Left ventricle myocardium inferior (tissue), 1 donor: ENCODE measurements around the gene PSAPL1. TPM values are rescaled to one million over a fixed set of nuclear protein-coding genes. Genes with fewer than 3 reads are reported as not detected.

Source experiments
- DNase-seq: peaks from one replicate; pipeline ENCODE4 v3.0.0-alpha.2; 2020
- H3K27ac ChIP-seq: fragments of 200-600 bp; replicated peaks from 2 replicates; pipeline ENCODE4 v1.8.0; 2021
- H3K27me3 ChIP-seq: fragments of 200-600 bp; 2 replicates; pipeline ENCODE4 v1.8.0; 2021; ENCODE audit warnings: low read depth
- H3K36me3 ChIP-seq: fragments of 200-600 bp; 2 replicates; pipeline ENCODE4 v1.8.0; 2021
- H3K4me1 ChIP-seq: fragments of 200-600 bp; 2 replicates; pipeline ENCODE4 v1.8.0; 2021
- H3K4me3 ChIP-seq: fragments of 200-600 bp; 2 replicates; pipeline ENCODE4 v1.8.0; 2021; ENCODE audit warnings: mild to moderate bottlenecking, moderate library complexity
- H3K9me3 ChIP-seq: fragments of 200-600 bp; replicated peaks from 2 replicates; pipeline ENCODE4 v1.8.0; 2021
- intact Hi-C: fragments of 100-400 bp; cut with micrococcal nuclease; formaldehyde crosslinking; loops from one replicate; pipeline ENCODE4 v1.11.0; 2022
- total RNA-seq: library from RNA; stranded (reverse); fragmentation: NEBNext Ultra II Directional; extraction: Animal tissue kit (Norgen Biotek cat#: 25700); gene quantifications from one replicate; pipeline ENCODE4 v1.2.1, GENCODE V29; 2021
- TF ChIP-seq, protein P1 (sequence below): fragments of 200-600 bp; IDR thresholded peaks from 2 replicates; pipeline ENCODE4 v1.8.0; 2021; ENCODE audit warnings: antibody characterized with exemption, mild to moderate bottlenecking, borderline replicate concordance
- donor health status: DM: no; HTN: yes; CAD: no; lungs with severe emphysema.

Gene PSAPL1
- total RNA-seq, 1 donor from 2014 or later, result not detected

GRCh38 chr4:7428261-7429068 is 6.3 kb downstream of the PSAPL1 start:
- Histone ChIP-seq H3K36me3 (no peaks in the 10 kb centered on the region), H3K4me1 (peaks cover 4% of the 10 kb centered on the region), H3K27me3 (no peaks in the 10 kb centered on the region), H3K27ac (no peak overlapping the region), H3K9me3 (no peaks in the 10 kb centered on the region), H3K4me3 (no peak overlapping the region)
- intact Hi-C loops, result no loop called here
- TF ChIP-seq, protein P1, sequence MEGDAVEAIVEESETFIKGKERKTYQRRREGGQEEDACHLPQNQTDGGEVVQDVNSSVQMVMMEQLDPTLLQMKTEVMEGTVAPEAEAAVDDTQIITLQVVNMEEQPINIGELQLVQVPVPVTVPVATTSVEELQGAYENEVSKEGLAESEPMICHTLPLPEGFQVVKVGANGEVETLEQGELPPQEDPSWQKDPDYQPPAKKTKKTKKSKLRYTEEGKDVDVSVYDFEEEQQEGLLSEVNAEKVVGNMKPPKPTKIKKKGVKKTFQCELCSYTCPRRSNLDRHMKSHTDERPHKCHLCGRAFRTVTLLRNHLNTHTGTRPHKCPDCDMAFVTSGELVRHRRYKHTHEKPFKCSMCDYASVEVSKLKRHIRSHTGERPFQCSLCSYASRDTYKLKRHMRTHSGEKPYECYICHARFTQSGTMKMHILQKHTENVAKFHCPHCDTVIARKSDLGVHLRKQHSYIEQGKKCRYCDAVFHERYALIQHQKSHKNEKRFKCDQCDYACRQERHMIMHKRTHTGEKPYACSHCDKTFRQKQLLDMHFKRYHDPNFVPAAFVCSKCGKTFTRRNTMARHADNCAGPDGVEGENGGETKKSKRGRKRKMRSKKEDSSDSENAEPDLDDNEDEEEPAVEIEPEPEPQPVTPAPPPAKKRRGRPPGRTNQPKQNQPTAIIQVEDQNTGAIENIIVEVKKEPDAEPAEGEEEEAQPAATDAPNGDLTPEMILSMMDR, result no peak
- DNase-seq, result peak; percentile 4

DNA sequence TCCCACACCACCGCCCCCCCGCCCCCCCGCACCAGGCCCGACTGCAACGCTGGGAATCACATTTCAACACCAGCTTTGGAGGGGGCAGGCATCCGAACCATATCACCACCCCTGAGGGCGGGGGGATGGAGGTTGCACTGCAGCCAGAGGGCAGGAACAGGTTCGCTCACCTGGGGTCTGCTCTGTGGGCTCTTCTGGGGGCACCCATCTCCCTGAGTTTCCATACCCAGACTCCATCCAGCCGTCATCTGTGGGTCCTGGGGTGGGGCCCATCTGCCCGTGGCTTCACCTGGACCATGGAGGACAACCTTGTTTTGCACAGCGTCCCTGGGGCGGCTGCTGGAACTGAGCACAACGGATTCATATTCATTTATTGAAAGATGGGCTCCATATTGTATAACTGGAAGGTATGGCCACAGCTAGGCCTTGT is 6.9 kb downstream of the PSAPL1 start:
- H3K27ac ChIP-seq, result no peak overlapping the region
- TF ChIP-seq, protein P1, result no peak
- no peaks in the 10 kb centered on the region for H3K36me3 ChIP-seq
- H3K4me3 ChIP-seq, result no peak overlapping the region
- peak; percentile 2 for DNase-seq
- peaks cover 4% of the 10 kb centered on the region for H3K4me1 ChIP-seq
- H3K9me3 ChIP-seq, result no peaks in the 10 kb centered on the region
- intact Hi-C loops, result no loop called here
- H3K27me3 ChIP-seq, result no peaks in the 10 kb centered on the region

DNA sequence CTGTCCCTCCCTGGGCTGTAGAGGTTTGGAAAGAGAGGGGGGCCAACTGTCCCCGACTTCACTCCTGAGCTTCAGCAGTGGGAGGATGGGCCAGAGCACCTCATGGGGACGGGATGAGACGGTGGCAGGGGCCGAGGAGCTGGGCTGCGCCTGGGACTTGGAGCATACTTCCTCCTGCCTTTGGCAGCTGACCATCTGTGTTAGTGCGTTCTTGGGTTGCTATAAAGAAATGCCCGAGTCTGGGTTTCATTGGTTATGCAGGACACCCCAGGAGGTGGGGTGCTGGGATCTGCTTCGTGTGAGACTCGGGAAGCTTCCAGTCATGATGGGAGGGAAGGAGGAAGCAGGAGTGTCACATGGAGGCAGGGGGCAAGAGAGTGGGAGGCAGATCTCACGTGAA is 7.4 kb downstream of the PSAPL1 start:
- Histone ChIP-seq H3K36me3 (no peaks in the 10 kb centered on the region), H3K27me3 (peaks cover 3% of the 10 kb centered on the region), H3K4me1 (peaks cover 4% of the 10 kb centered on the region), H3K4me3 (no peak overlapping the region), H3K9me3 (no peaks in the 10 kb centered on the region), H3K27ac (no peak overlapping the region)
- DNase-seq, result peak; percentile 3
- intact Hi-C loops, result no loop called here
- TF ChIP-seq, protein P1, result no peak

GRCh38 chr4:7426525-7427171 is 8.1 kb downstream of the PSAPL1 start:
- no peak overlapping the region for H3K27ac ChIP-seq
- H3K4me1 ChIP-seq, result peaks cover 4% of the 10 kb centered on the region
- intact Hi-C loops, result no loop called here
- no peaks in the 10 kb centered on the region for H3K36me3 ChIP-seq
- peak; percentile 11 for DNase-seq
- H3K27me3 ChIP-seq, result peaks cover 7% of the 10 kb centered on the region
- TF ChIP-seq, protein P1, result no peak
- H3K9me3 ChIP-seq, result no peaks in the 10 kb centered on the region
- no peak overlapping the region for H3K4me3 ChIP-seq

DNA sequence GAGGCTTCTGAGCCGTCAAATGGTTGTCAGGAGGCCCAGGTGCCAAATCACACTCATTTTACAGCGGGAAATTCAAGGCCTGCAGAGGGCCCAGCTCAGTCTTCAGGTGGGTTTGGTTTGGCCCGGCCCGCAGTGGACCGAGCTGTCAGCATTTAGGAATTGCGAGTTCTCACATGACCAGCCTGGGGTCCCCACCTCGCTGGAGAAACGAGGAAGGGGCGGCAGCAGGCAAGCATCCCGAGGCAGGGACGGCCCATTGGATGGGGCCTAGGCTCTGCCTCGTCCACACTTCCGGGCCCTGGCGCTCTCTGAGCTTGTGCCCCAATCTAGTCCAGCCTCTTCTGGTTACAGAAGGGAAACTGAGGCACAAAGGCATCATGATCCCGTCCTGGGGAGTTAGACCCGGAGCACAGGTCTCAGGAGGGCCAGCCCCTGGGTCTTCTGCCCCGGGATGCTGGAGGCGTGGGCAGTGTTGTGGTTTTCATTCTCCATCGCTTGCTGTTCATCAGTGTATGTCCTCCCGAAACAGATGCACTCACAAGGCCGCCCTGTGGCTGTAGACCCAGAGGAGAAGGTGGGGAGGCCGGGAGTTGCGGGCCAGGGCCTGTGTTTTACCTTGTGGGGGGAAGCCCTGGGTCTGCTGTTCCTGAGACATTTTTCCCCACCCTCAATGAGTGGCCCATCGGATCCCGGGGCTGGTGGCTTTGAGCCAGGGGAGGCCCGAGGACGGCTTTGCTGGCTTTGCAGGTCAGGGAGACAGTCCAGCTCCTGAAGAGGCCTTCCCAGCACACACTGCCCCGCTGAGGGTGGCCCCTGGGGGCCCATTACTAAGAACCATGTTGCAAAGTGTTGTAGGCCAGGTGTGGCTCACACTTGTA is 8.9 kb downstream of the PSAPL1 start:
- H3K36me3 ChIP-seq, result no peaks in the 10 kb centered on the region
- TF ChIP-seq, protein P1, result no peak
- no peaks in the 10 kb centered on the region for H3K9me3 ChIP-seq
- DNase-seq, result peak; percentile 7
- H3K4me3 ChIP-seq, result no peak overlapping the region
- H3K27me3 ChIP-seq, result peaks cover 12% of the 10 kb centered on the region
- intact Hi-C loops, result no loop called here
- no peak overlapping the region for H3K27ac ChIP-seq
- H3K4me1 ChIP-seq, result peaks cover 4% of the 10 kb centered on the region
